NCI-H2196 treated with DMSO at 0.1 percent for 48 hours (cell line): ENCODE data around the gene ADSS1.
A peak's percentile ranks its signal among the peaks of the same experiment; 100 is the strongest.
"Not testable (repeated sequence)": the region's sequence is repeated elsewhere in the genome, so short reads cannot be mapped to it uniquely, and the experiment has no call there.

Experiments
- DNase-seq: peaks from one replicate; lab custom pipeline; 2025; ENCODE audit not compliant: unreplicated experiment; lab: John Stamatoyannopoulos, UW

Gene ADSS1

GRCh38 chr14:104746071-104746545 lies 22.1 kb downstream of the ADSS1 start:
- DNase-seq: no peak

- DNase-seq: no peak
Observed at GRCh38 chr14:104746934-104747481, 23.0 kb downstream of the ADSS1 start.

- no peak for DNase-seq
Observed at GRCh38 chr14:104747876-104748275, 23.8 kb downstream of the ADSS1 start.

GRCh38 chr14:104749111-104749649 lies 25.2 kb downstream of the ADSS1 start:
- DNase-seq: no peak

- DNase-seq: no peak
Observed at GRCh38 chr14:104750056-104750752, 26.2 kb downstream of the ADSS1 start.

- DNase-seq: not testable (repeated sequence)
Observed at GRCh38 chr14:104750753-104751057, 26.7 kb downstream of the ADSS1 start.

- no peak for DNase-seq
Observed at GRCh38 chr14:104751539-104752422, 27.8 kb downstream of the ADSS1 start.

GRCh38 chr14:104752423-104752734 lies 28.4 kb downstream of the ADSS1 start:
- no peak for DNase-seq

GRCh38 chr14:104752735-104753527 lies 28.9 kb downstream of the ADSS1 start, which contains the start of gene SIVA1:
SIVA1 (plus strand) TSS chr14:104753147; CDS start chr14:104753202, 55 bp downstream.
- DNase-seq: peak; percentile 92

GRCh38 chr14:104753528-104754212 lies 29.6 kb downstream of the ADSS1 start:
- DNase-seq: no peak

GRCh38 chr14:104754213-104754851 lies 30.3 kb downstream of the ADSS1 start:
- no peak for DNase-seq

- DNase-seq: no peak
Observed at GRCh38 chr14:104755621-104756020, 31.6 kb downstream of the ADSS1 start.

- DNase-seq: no peak
Observed at GRCh38 chr14:104756477-104757237, 32.6 kb downstream of the ADSS1 start.

GRCh38 chr14:104757238-104757585 lies 33.2 kb downstream of the ADSS1 start:
- DNase-seq: no peak

- no peak for DNase-seq
Observed at GRCh38 chr14:104757681-104758392, 33.8 kb downstream of the ADSS1 start.

GRCh38 chr14:104758981-104759969 lies 35.2 kb downstream of the ADSS1 start:
- DNase-seq: no peak

- DNase-seq: no peak
Observed at GRCh38 chr14:104765517-104765916, 41.5 kb downstream of the ADSS1 start.
